ENCODE results near the gene EXT2. TPM values are rescaled to one million over a fixed set of nuclear protein-coding genes. Genes with fewer than 3 reads are reported as not detected.

EXT2 gene
- total RNA-seq, 1 experiment from 2014 or later, result 163 TPM

GRCh38 chr11:44165432-44165831 lies 70.0 kb downstream of the EXT2 start:
- no peak for DNase-seq (ENCODE audit: low spot score)

GRCh38 chr11:44167046-44167445 lies 71.6 kb downstream of the EXT2 start:
- DNase-seq (ENCODE audit: low spot score), result no peak

DNA sequence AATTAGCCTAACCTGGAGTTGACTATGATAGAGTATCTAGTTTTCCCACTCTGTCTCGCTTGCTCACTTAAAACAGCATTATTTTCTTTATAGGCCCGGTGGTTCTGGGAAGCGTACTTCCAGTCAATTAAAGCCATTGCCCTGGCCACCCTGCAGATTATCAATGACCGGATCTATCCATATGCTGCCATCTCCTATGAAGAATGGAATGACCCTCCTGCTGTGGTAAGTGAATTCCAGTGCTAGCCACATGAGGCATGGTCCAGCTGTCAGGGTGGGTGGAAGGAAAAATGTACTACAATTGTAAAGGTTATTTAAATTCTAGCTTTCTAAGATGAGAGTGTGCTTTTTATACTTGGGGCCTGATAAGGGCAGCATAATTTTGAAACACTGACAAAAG lies 76.0 kb downstream of the EXT2 start:
- no peak for DNase-seq (ENCODE audit: low spot score)

GRCh38 chr11:44172966-44173365 lies 77.5 kb downstream of the EXT2 start:
- DNase-seq (ENCODE audit: low spot score), result no peak

DNA sequence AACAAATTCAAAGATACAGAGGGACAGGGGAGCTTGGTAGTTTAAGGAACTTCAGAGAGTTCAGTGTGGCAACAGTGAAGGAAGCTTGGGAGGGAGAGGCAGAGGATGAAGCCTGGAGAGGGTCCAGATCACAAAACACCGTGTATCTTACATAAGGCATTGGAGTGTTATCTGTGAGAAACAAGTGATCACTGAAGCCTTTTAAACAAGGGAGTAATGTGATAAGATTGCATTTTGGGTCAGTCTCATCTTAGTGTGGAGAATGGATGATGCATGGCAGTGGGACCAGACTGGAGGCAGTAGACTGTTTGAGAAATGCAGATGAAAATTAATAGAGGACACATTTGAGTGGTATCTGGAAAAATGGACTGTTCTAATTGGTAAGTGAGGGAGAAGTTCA lies 79.4 kb downstream of the EXT2 start:
- DNase-seq (ENCODE audit: low spot score), result no peak

DNA sequence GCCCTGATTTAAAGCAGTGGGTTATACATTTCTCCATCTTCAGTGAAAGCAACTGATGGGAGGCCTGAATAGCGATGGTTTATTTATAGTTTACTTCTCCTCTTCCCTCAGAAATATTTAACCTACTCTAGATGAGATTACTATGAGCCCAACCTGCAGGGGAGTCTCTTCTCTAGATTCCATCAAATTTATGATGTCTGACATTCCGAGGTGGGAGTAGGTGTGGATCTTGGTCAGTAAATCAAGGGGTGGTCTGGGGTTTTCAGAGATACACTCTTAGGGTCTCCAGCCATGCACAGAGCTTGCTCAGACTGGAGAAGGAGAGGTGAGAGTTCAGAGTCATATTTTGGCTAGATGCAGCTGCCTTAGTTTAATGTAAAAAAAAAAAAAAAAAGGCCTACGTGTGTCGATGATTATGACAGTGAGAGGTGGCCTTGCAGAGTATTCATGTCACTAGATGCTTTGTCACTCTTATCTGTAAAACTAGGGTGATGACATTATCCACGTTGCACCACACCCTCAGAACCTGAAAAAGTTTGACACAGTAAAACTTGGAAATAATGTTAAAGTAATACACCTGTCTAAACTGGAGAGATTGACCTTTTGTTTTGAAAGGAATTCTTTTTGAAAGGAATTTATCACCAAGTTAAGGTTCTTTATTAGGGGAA lies 81.2 kb downstream of the EXT2 start:
- no peak for DNase-seq (ENCODE audit: low spot score)

GRCh38 chr11:44177905-44178304 lies 82.4 kb downstream of the EXT2 start:
- no peak for DNase-seq (ENCODE audit: low spot score)

DNA sequence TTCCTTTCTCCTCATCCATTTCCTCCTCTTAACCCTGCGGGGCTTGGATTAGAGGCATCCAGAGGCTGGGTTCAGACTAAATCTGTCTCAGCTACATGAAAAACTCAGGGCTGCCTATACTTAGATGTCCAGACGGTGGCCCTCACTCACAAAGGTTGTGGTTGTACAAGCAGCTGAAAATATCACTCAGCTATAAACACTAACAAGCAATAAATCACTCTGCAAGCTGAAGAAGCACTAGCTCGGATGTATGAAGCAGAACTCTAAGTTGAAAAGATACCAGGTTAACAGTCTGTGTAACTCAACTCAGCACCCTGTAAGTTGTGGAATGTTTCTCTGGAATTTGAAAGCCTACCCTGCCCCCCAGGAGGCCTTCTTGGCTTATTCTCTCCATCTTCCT lies 82.9 kb downstream of the EXT2 start:
- DNase-seq (ENCODE audit: low spot score), result peak; percentile 49

- no peak for DNase-seq (ENCODE audit: low spot score)
Observed at GRCh38 chr11:44179173-44179572, 83.7 kb downstream of the EXT2 start.

- DNase-seq (ENCODE audit: low spot score), result no peak
Observed at GRCh38 chr11:44180107-44180506, 84.6 kb downstream of the EXT2 start.

DNA sequence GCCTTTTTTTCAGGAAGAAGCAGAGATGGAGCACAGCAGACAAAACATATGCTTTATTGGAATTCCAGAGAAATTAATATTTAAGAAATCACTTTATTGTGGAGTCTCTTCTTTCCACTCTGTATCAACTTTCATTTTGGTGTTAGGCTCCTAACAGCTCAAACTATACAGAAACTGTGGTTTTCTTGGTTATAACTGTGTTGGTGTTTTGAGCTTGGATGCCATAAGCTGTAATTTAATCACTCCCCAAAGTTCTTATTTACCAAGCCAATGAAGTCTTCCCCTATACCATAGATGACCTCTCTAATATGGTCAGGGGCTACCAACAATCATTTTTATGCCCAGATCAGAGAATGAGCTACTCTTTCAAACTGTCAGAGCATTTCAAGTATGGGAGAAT lies 90.0 kb downstream of the EXT2 start:
- no peak for DNase-seq (ENCODE audit: low spot score)

DNA sequence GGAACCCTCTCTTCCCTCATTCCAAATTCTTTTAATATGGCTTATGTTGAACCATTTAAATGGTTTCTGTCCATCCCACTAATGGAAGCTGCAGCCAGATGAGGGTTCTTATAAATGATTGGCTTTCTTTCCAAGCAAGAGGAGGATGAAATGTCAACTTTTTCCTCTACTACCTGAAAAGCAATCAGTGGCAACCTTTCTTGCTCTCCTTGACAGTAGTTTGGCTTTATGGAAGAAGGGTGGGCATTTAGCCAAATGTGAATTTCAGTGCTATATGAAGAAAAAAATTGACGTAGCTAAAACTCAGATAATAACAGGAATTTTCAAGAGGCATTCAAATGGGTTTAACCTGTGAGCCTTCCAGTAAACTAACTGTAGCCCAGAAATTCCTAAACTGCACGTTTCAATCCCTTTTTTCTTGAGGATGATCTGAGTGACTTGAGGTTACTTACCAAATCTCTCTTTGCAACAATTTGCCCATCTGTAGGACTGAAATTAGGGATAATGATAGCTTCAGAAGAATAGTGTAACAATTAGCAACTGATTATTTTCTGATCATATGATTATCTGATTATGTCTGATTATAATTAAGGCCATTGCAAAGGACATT lies 90.9 kb downstream of the EXT2 start:
- DNase-seq (ENCODE audit: low spot score), result no peak

DNA sequence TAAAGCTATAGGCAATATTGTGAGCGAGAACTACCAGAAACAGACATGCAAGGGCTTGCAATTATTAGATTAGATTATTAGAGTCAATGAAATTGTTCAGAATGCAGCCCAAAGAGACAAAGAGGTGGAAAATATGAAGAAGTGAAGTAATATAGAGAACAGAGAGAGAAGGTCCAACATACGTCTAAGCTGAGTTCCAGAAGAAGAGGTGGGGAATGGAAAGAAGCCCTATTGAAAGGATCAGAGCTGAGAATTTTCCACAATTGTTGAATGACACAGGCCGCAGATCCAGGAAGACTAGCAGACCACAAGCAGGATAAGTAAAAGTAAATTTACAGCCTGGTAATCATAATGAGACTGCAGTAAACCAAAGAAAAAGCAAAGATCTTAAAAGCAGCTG lies 93.2 kb downstream of the EXT2 start:
- DNase-seq (ENCODE audit: low spot score), result no peak

GRCh38 chr11:44189986-44190882 lies 94.8 kb downstream of the EXT2 start:
- no peak for DNase-seq (ENCODE audit: low spot score)

DNA sequence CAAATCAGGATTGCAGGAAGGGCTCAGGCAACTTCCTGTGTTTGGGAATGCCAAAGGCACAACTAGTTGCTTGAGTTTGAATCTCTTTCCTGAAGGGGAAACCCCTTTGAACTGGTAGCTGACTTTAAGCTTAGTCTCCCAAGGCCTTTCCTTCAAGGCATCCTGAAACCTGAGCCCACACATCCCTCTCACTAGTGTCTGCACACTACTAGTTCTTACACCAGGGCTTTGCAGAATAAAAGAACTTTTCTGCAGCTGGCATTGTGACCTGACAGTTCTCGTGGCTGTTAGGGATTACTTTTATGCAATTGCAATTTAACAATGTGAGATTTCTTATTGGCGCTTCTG lies 95.4 kb downstream of the EXT2 start:
- no peak for DNase-seq (ENCODE audit: low spot score)

- DNase-seq (ENCODE audit: low spot score), result no peak
Observed at GRCh38 chr11:44191322-44192016, 96.0 kb downstream of the EXT2 start.

DNA sequence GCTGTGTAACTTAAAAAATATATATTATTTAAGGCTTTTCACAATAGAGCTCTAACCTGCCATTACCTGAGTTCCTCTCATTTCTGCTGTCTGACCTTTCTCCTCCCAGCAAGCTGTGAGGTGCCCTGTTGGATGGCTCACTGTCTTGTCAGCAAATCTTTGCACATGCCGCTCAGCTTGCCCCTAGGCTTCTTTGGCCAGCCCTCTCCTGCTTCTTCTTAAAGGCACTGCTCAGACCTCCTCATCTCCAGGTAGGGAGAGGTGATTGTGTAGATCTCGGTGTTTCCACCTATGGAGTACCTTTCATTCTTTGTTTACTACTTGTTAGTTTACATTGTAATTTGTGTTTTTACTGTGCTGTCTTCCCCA lies 96.5 kb downstream of the EXT2 start:
- DNase-seq (ENCODE audit: low spot score), result no peak

GRCh38 chr11:44192462-44193100 lies 97.1 kb downstream of the EXT2 start:
- no peak for DNase-seq (ENCODE audit: low spot score)

GRCh38 chr11:44193856-44194255 lies 98.4 kb downstream of the EXT2 start:
- no peak for DNase-seq (ENCODE audit: low spot score)

DNA sequence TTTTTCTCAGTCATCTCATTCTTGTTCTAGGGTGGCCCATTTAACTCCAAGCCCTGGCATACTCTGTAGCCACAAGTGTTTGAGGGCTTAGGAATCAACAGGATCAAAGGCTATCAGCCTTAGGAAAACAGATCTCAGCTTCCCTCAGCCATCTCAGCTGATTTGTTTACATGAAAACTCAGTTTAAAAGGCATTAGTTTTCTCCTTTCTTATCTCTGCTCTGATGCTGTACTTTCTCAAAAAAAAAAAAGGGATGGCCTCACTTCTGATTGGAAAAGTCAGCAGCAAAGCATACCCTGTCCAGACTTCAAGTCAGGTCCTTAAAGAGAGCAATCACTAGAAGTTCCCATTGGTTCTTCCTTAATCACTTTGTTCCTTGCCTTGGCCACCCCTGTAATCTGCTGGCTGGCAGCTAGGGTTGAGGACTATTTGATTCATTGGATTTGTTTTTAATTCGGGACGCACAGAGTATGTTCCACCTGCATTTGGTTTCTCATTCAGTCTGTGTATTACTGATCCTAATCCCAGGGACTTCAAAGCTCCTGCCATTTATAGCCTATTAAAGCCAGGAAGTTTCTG lies 102.8 kb downstream of the EXT2 start:
- no peak for DNase-seq (ENCODE audit: low spot score)

- DNase-seq (ENCODE audit: low spot score), result no peak
Observed at GRCh38 chr11:44199298-44199697, 103.8 kb downstream of the EXT2 start.

GRCh38 chr11:44199816-44200215 lies 104.3 kb downstream of the EXT2 start:
- DNase-seq (ENCODE audit: low spot score), result no peak
